ENCODE results near the gene ADRM1. TPM values are rescaled to one million over a fixed set of nuclear protein-coding genes. Genes with fewer than 3 reads are reported as not detected.
A peak's percentile ranks its signal among the peaks of the same experiment; 100 is the strongest.

The ADRM1 gene
- total RNA-seq, 1 donor from 2014 or later = 193 TPM

DNA sequence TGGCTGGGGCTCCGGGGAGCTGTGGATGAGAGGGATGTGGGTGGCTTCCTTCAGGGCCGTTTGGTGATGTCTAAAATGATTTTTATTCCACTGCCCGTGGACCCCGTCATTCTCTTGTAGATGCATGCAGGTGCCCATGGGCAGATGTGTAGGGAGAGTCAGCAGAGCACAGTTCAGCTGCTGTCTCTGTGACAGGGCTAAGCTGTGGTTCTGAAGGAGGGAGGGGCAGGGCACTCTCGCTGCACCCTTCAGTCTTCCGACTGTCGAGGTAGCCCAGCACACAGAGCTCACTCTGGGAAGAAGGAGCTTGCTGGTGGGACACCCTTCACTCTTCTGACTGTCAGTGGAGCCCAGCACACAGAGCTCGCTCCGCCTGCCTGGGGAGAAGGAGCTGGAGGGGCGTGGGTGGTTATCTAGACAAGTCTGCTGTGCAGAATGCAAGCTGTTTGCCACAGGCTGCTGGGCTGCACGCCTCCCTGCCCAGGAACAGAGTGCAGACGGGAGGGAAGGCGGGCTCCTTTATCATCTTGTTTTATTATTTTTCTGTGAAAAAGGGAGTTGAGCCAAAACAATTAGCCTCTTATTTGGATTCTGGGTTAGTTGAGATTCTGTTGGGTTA, 28.4 kb upstream of the ADRM1 start:
- TF ChIP-seq, protein P1, sequence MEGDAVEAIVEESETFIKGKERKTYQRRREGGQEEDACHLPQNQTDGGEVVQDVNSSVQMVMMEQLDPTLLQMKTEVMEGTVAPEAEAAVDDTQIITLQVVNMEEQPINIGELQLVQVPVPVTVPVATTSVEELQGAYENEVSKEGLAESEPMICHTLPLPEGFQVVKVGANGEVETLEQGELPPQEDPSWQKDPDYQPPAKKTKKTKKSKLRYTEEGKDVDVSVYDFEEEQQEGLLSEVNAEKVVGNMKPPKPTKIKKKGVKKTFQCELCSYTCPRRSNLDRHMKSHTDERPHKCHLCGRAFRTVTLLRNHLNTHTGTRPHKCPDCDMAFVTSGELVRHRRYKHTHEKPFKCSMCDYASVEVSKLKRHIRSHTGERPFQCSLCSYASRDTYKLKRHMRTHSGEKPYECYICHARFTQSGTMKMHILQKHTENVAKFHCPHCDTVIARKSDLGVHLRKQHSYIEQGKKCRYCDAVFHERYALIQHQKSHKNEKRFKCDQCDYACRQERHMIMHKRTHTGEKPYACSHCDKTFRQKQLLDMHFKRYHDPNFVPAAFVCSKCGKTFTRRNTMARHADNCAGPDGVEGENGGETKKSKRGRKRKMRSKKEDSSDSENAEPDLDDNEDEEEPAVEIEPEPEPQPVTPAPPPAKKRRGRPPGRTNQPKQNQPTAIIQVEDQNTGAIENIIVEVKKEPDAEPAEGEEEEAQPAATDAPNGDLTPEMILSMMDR (IDR thresholded peaks at IDR 0.05; ENCODE audit: insufficient read depth, low read length, poor library complexity, severe bottlenecking) = no peak
- no peak overlapping the region for H3K4me3 ChIP-seq (ENCODE audit: low read depth, low read length)
- H3K36me3 ChIP-seq (ENCODE audit: control insufficient read depth, insufficient read depth, low read length) = no peaks in the 10 kb centered on the region
- peak; percentile 10 for DNase-seq (ENCODE audit: low read depth)
- H3K27me3 ChIP-seq (ENCODE audit: control insufficient read depth, insufficient read depth, low read length) = no peaks in the 10 kb centered on the region

DNA sequence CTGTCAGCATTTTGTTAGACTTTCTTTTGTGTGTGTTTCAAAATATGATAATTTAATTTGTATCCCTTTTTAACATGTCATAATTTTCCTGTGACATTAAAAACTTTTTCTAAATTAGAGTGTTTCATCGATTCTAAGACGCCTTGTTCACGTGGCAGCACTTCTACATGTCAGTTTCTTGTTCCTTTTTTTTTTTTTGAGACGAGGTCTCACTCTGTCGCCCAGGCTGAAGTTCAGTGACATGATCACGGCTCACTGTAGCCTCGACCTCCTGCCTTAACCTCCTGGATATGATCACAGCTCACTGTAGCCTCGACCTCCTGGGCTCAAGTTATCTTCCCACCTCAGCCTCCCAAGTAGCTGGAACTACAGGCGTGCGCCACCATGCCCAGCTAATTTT, 27.6 kb upstream of the ADRM1 start:
- TF ChIP-seq, protein P1 (IDR thresholded peaks at IDR 0.05; ENCODE audit: insufficient read depth, low read length, poor library complexity, severe bottlenecking) = no peak
- H3K27me3 ChIP-seq (ENCODE audit: control insufficient read depth, insufficient read depth, low read length) = no peaks in the 10 kb centered on the region
- no peaks in the 10 kb centered on the region for H3K36me3 ChIP-seq (ENCODE audit: control insufficient read depth, insufficient read depth, low read length)
- DNase-seq (ENCODE audit: low read depth) = no peak
- H3K4me3 ChIP-seq (ENCODE audit: low read depth, low read length) = no peak overlapping the region

DNA sequence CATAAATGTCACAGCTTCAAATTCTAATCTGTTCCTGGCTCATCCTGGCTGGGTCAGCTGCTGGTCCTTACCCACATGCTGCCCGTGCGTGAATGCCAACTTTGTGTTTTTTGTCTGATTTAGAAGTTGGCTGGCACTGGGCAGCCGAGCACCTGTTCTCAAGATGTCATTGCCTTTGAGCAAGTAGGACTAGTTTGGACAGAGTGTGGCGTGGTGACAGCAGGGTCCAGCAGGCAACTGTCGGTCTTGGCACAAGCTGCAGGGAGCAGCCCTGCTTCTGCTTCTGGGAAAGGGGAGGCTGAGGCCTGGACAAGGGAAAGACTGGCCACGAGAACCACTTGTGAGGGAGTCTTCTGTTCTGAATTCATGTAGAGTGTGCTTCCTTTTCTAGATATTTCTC, 26.4 kb upstream of the ADRM1 start:
- TF ChIP-seq, protein P1 (IDR thresholded peaks at IDR 0.05; ENCODE audit: insufficient read depth, low read length, poor library complexity, severe bottlenecking) = no peak
- Histone ChIP-seq H3K27me3 (ENCODE audit: control insufficient read depth, insufficient read depth, low read length) (no peaks in the 10 kb centered on the region), H3K36me3 (ENCODE audit: control insufficient read depth, insufficient read depth, low read length) (no peaks in the 10 kb centered on the region), H3K4me3 (ENCODE audit: low read depth, low read length) (no peak overlapping the region)
- no peak for DNase-seq (ENCODE audit: low read depth)

DNA sequence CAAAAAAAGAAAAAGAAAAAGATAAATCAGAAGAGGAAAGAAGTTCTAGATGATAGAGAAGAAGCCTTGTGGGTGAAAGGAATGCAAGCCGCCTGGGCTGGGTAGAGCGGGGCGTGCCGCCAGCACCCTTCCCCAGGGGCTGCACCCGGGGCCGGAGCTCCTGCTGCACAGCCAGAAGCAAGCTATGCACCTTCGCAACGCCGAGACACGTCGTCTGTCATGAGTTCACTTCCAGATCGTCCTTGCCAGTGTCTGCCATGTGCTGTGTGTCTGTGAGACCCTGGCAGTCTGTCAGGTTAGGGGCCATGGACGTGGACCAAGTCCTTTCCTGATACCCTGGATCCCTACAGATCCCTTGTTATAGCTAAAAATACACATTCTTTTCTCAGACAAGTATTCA, 25.5 kb upstream of the ADRM1 start:
- Histone ChIP-seq H3K27me3 (ENCODE audit: control insufficient read depth, insufficient read depth, low read length) (no peaks in the 10 kb centered on the region), H3K36me3 (ENCODE audit: control insufficient read depth, insufficient read depth, low read length) (peaks cover 2% of the 10 kb centered on the region), H3K4me3 (ENCODE audit: low read depth, low read length) (no peak overlapping the region)
- TF ChIP-seq, protein P1 (IDR thresholded peaks at IDR 0.05; ENCODE audit: insufficient read depth, low read length, poor library complexity, severe bottlenecking) = no peak
- DNase-seq (ENCODE audit: low read depth) = no peak

DNA sequence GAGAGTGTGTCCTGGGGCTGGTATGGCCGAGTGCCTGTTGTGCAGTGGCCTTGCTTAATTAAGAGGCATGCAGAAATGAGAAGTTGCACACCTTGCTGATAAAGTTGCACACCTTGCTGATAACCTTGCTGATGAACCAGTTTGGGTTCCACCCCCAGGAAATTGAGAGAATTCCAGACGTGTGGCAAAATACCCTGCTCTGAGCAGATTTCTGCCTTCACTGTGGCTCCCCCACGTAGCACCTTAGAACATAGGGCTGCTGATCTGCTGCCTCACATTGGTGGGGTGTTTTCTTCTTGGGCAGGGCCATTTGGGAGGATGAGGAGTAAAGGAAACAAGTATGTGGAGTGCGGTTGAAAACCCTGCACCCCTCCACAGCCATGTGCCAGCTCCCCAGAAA, 22.5 kb upstream of the ADRM1 start:
- TF ChIP-seq, protein P1 (IDR thresholded peaks at IDR 0.05; ENCODE audit: insufficient read depth, low read length, poor library complexity, severe bottlenecking) = no peak

More for the DNA sequence above, 22.5 kb upstream of the ADRM1 start:
- DNase-seq (ENCODE audit: low read depth) = no peak
- no peak overlapping the region for H3K4me3 ChIP-seq (ENCODE audit: low read depth, low read length)
- H3K27me3 ChIP-seq (ENCODE audit: control insufficient read depth, insufficient read depth, low read length) = no peaks in the 10 kb centered on the region
- peaks cover 2% of the 10 kb centered on the region for H3K36me3 ChIP-seq (ENCODE audit: control insufficient read depth, insufficient read depth, low read length)
